NT2/D1 (cell line): ENCODE measurements around the gene CD83.

ENCODE experiments used
- SUZ12 ChIP-seq: IDR thresholded peaks from 2 replicates; pipeline ENCODE4 v1.6.1; 2011; ENCODE audit not compliant: insufficient read length, insufficient read depth; ENCODE audit errors: extremely low read depth
- YY1 ChIP-seq: IDR thresholded peaks from 2 replicates; pipeline ENCODE4 v1.6.1; 2011; ENCODE audit not compliant: insufficient read length, insufficient read depth
- ZNF274 ChIP-seq: IDR thresholded peaks from 2 replicates; pipeline ENCODE4 v1.6.1; 2011; ENCODE audit warnings: mild to moderate bottlenecking, low read depth, low read length

GRCh38 chr6:14178083-14178445, 60.5 kb downstream of the CD83 start:
- TF ChIP-seq ZNF274 (no peak), SUZ12 (no peak), YY1 (no peak)
